CD4-positive, alpha-beta T cell treated with Interleukin-2 at 100 ng/mL for 4 hours (primary cell): Measurements from ENCODE around the gene PIN4.
"Not testable (repeated sequence)": the region's sequence is repeated elsewhere in the genome, so short reads cannot be mapped to it uniquely, and the experiment has no call there.

ENCODE experiments used
- DNase-seq: peaks from one replicate; pipeline ENCODE4 v3.0.0-alpha.2; 2020; ENCODE audit warnings: low spot score

PIN4 gene

GRCh38 chrX:72181178-72182125 lies at the start of gene PIN4:
Gene PIN4, plus strand, starts transcription at chrX:72181757. Its CDS starts 29 bp downstream, at chrX:72181786.
- DNase-seq, result peak; percentile 93

GRCh38 chrX:72132456-72132855 lies 49.1 kb upstream of the PIN4 start:
- no peak for DNase-seq

GRCh38 chrX:72133851-72134546 lies 47.6 kb upstream of the PIN4 start:
- no peak for DNase-seq

GRCh38 chrX:72137846-72138495 lies 43.6 kb upstream of the PIN4 start:
- DNase-seq, result no peak

GRCh38 chrX:72139538-72139937 lies 42.0 kb upstream of the PIN4 start:
- DNase-seq, result no peak

- DNase-seq, result peak; percentile 4
Measured at GRCh38 chrX:72141372-72142004, 40.1 kb upstream of the PIN4 start.

- DNase-seq, result no peak
Measured at GRCh38 chrX:72142094-72142793, 39.3 kb upstream of the PIN4 start.

GRCh38 chrX:72142794-72143608 lies 38.6 kb upstream of the PIN4 start:
- no peak for DNase-seq

GRCh38 chrX:72143609-72143907 lies 38.0 kb upstream of the PIN4 start:
- DNase-seq, result no peak

- DNase-seq, result no peak
Measured at GRCh38 chrX:72145181-72145580, 36.4 kb upstream of the PIN4 start.

- no peak for DNase-seq
Measured at GRCh38 chrX:72146527-72146926, 35.0 kb upstream of the PIN4 start.

- no peak for DNase-seq
Measured at GRCh38 chrX:72158773-72159172, 22.8 kb upstream of the PIN4 start.

- DNase-seq, result no peak
Measured at GRCh38 chrX:72159769-72160168, 21.8 kb upstream of the PIN4 start.

GRCh38 chrX:72165551-72165950 lies 16.0 kb upstream of the PIN4 start:
- no peak for DNase-seq

GRCh38 chrX:72169008-72169728 lies 12.4 kb upstream of the PIN4 start:
- DNase-seq, result peak; percentile 73

GRCh38 chrX:72176289-72176688 lies 5.3 kb upstream of the PIN4 start:
- DNase-seq, result not testable (repeated sequence)

GRCh38 chrX:72176981-72177380 lies 4.6 kb upstream of the PIN4 start:
- no peak for DNase-seq

- DNase-seq, result no peak
Measured at GRCh38 chrX:72180539-72180938, 1.0 kb upstream of the PIN4 start.

GRCh38 chrX:72182924-72183323 lies 1.4 kb downstream of the PIN4 start:
- no peak for DNase-seq

- no peak for DNase-seq
Measured at GRCh38 chrX:72201836-72202536, 20.4 kb downstream of the PIN4 start.
